H4 (cell line): ENCODE data around the gene CLNK. TPM values are rescaled to one million over a fixed set of nuclear protein-coding genes. Genes with fewer than 3 reads are reported as not detected.

Experiments
- DNase-seq: peaks from one replicate; pipeline ENCODE4 v3.0.0-alpha.2; 2015; ENCODE audit warnings: low spot score
- total RNA-seq: library from RNA; depleted of rRNA; stranded (reverse); fragments of >200 nt; shearing (Covaris generic); gene quantifications from 2 replicates; pipeline ENCODE4 v1.2.3, GENCODE V29; 2014

The CLNK gene
- total RNA-seq, 1 experiment from 2014 or later = not detected

DNA sequence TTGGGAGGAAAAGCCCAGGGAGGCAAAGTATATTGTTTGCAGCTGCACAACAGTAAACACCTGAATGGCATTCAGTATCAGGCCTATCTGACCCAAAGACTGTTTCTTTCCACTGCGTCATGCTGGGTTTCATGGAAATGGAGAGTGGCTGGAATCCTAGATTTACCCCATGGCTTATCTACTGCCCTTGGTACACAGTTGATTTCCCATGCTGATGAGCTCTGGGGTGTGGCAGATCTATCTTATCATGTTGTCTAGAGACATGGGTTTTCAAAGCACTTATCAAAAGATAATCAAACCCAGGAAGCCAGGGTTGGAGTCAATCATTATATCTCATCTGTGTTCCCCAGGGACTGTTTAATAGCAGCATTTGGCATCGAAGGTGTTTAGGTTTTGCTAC lies 72.1 kb downstream of the CLNK start:
- DNase-seq = no peak

DNA sequence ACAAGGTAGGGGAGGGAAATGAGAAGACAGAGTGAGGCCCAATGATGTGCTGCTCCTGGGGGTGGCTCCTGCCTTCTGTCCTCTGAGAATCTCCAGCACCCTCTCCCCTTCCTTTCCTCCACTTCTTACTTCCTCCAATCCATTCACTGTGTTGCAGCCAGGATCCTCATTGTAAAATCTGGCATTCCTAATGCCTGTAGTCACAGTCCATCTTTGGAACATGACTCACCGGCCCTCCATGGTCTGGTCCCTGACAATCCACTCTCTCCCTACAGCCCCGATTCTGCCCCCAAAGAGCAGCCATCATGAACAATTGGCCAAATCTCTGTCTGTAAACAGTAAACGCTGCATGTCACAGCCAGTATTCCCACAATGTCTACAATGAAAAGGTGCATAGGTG lies 72.9 kb downstream of the CLNK start:
- DNase-seq = peak; percentile 85

DNA sequence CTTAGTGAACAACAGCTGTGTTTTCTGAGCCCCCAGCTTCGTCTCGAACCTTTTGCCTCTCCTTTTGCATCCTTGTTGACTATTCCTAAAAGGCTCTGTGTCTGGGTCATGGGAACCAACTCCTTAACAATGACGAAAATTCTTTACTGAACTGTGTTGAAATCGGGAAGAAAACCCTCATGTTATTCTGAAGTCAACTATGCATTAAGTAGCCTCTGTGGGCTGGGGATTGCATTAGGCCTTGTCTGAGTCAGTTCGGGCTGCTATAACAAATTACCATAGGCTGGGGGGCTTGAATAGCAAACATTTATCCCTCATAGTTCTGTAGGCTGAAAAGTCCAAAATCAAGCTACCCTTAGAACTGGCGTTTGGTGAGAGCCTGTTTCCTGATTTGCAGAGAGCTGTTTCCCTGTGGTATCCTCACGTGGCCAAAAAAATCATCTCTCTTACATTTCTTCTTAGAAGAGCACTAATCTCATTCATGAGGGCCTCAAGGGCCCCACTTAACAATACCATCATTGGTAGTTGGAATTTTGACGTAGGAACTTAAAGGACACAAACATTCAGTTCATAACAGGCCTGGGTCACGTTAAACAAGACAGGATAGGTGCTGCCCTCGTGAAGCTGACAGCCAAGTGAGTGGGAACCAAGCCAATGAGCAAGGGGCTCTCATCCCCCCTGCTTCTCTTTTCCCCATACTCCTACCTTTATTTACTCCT lies 75.9 kb downstream of the CLNK start:
- no peak for DNase-seq

DNA sequence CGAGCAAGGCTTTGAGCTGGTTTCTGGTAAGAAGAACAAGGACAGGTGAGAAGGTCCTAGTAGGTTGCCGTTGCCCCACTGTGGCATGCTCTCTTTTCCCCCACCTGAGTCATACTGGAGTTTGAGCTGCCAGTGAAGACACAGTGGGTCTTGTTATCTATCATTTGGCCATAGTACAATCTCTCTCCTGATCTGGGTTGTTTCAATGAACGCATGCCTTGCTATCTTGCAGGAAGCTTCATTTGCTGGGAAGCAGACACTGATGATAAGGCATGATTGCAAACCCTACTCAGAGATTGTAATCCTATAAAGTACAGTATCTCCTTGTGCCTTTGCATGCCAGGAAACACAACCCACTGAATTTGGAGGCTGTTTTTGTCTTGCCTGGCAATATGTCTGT lies 77.4 kb downstream of the CLNK start:
- DNase-seq = no peak

DNA sequence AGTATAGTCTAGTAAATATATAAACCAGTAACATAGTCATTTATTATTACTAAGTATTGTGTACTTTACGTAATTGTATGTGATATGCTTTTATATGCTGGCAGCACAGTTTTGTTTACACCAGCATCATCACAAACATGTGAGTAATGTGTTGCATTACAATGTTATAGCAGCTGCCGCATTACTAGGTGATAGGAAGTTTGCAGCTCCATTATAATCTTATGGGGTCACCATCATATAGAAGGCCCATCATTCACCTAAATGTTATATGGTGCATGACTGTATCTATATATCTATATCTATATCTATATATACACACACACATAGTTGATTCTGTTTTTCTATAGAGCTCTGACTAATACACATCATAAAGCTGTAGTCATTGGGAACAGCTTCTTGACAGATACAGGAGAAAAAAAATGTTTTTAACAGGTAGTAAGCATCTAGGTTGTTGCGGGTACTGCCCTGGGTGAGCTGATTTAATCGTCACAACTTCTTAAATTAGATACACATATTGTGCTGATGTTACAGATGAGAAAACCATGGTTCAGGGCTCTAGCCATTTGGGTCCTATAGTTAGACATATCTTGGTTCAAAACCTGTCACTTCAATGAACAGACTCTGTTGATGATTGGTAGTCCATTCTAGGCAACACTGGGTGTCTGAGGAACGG lies 77.9 kb downstream of the CLNK start:
- DNase-seq = no peak

DNA sequence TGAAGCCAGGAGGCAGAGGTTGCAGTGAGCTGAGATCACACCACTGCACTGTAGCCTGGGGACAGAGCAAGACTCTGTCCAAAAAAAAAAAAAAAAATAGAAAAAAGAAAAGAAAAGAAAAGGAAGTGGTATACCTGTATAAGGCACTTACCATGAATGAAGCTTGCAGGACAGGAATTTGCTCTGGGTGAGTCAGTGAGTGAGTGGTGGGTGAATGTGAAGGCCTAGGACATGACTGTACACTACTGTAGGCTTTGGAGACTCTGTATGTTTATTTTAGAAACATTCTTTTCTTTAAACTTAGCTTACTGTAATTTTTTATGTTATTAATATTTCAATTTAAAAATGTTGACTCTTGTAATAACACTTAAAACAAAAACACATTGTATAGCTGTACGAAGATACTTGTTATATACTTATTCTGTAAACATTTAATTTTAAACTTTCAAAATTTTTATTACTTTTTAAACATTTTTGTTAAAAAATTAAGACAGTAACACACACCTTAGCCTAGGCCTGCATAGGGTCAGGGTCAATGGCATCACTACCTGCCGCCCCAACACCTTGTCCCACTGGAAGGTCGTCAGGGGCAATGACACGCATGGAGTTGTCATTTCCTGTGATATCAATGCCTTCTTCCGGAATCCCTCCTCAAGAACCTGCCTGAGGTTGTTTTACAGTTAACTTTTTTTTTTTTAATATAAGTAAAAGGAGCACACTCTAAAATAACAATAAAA lies 78.7 kb downstream of the CLNK start:
- peak; percentile 47 for DNase-seq

DNA sequence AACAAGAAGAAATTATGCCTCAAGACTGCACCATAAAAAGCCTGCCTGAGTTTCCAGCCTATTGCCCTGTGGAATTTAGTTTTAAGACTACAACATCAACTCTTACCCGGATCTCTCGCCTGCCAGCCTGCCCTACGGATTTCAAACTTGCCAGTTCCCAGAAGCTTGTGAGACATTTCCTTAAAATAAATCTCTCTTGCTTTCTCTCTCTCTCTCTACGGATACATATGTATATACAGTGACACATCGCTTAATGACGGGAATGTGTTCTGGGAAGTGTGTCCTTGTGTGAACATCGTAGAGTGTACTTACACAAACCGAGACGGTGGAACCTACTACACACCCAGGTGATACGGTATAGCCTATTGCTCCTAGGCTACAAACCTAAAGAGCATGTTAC lies 79.5 kb downstream of the CLNK start:
- DNase-seq = no peak

DNA sequence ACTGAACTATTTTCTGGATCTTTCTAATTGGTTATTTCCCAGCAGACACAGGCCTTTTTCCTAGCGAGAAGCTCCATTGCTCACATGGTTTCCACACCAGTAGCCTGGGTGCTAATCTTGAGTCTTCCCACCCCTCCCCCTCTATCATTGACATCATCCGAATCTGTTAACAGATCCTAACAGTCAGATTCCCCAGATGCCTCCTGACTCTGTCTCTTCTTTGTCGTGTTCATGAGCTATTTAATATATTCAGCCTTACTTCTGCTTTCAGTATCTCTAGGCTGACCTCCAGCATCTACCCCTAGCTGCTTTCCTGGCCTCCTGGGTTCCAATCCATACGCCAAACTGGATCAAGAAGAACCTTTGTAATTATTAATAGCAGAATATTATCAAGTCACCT lies 85.0 kb downstream of the CLNK start:
- DNase-seq = no peak

DNA sequence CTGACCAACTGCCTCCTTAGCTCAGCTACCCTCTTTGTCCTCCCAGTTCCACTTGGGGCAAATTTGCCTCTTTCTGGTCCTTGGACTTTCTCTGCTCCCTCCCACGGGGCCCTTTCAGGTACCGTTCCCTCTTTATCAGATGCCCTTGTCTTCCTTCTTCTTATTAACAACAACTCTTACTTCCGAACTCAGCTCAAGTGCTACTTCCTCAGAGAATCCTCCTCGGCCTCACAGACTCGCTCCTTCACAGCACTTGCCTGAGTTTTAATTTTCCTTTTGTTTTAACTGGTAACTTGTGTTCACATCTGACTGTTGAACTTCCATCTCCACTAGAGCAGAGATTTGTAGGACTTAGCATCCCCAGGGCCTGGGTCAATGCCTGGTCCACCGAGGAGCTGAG lies 85.7 kb downstream of the CLNK start:
- DNase-seq = no peak

DNA sequence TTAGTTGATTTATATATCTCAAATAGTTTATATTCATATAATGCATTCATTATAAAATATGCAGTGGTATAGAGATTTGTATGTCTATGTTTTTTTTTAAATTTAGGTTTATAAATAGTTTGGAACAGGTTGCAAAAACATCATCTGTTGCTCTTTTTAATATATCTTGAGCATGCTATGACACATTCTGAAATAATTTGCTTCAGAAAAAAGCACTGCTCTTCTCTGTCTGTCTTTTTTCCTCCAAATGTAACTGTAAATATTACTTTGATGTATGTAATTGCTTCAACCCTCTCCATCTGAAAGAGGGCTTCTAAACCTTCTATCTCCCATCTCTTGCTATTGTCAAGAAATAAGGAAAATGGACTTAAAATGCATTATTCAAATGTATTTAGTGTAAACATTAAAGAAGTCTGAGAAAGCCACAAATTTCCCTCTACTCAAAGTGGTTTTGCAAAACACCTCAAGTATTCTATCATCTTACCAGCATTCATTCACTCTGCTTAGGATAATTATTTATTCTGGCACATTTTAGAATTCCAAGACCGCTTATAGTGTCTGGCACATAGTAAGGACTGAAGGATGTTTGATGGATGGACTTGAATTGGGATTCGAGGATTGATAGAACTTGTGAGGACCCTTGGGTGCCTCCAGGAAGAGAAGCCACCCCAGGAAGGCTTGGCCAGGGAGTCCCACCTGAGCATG lies 87.8 kb downstream of the CLNK start:
- DNase-seq = no peak

DNA sequence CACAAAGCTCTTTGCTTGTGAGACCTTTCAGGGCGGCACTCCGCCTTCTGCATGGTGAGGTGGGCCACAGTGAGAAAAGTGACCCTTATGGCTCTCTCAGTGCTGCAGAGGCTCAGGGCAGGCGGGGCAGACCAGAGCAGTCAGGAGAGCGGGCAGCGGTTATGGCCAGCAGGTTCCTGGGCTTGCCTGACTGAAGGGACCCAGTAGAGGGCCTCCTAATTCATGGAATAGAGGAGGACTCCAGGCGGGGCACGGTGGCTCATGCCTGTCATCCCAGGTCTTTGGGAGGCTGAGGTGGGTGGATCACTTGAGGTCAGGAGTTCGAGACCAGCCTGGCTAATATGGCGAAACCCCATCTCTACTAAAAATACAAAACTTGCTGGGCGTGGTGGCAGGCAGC lies 91.4 kb downstream of the CLNK start:
- DNase-seq = peak; percentile 28

DNA sequence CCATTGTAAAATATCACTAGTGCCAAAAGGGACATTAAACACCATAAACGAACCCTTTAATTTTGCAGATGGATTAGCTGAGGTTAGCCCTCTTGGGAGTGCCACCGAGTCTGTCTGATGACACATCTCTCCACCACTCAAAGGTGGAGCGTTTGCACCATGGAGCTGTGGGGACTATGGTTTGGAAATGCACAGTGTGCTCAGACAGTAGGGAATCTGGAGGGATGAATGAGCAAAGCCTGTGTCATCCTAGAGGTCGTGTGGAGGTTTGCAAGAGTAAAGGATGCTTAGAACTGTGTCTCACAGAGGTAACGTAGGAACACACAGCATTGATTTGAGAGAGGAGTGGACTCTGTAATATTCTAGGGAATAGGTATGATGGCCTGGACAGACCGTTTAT lies 93.7 kb downstream of the CLNK start:
- DNase-seq = no peak

DNA sequence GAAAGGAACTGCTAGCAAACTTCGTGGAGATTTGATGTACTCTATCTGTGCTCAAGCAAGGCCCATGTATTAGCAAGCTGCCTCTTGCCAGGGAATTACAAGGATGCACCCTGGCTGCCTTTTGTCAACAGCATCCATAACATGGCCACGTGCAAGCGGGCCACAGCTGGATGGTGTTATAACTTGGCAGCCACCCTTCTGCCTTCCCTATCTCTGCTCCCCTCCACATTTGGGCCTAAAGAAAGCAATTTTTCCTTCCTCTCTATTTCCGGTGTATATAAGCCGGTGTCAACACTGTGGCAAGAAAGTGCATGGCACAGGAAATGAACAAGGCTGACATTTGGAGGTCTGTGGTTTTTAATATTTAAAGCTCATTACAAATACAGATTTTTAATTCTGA lies 94.8 kb downstream of the CLNK start:
- DNase-seq = no peak

DNA sequence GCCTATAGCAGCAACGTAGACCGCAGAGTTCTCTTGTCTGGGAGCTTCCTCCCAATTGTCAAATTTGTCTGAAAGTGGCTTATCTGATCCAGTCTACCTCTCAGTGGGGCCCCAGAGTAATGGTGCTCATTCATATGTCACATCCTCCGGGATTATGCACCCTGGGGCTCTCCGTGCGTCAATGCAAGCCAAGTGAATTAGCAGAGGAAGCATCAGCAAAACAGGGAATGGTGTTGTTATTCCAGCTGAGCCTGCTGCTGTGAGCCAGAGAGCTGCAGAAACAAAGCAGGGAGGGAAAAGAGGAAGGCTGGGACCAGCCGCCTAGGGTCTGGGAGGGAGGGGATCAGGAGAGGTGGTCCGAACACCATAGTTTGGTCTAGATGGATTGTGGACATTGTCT lies 95.2 kb downstream of the CLNK start:
- DNase-seq = no peak

DNA sequence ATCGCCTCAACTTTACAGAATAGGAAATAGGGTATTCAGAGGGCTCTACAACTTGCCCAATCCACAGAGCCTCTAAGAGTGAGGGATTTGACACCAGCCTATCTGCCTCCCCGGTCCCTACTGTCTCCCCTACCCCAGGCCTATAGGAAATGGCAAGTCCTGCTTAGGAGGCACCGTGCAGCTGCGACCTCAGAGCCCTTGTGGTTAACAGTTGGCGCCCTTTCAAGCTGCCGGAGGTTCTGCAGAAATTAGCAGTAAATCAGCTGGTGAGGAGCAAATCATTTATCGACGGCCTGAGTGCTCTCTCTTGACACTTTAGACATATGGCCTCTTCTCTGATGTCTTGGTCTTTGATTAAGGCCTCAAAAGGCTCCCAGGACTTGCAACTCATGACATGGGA lies 96.9 kb downstream of the CLNK start:
- no peak for DNase-seq

DNA sequence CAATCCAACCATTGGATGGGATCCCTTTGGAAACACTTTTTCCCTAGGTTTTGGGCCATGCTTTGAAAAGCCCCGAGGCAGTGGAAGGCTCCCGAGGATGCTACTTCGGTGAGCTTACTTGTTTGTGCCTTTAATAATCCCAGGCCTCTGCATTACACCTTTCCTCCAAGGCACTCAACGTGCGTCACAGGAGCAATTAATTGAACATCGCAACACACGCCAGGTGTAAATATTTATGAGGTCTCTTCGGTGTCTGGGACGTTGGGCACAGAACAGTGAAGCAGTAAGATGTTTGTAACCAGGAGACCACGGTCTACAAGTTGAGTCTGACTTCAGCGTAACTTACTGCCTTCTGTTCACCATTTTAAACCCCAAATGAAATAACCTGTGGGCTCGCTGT lies 97.3 kb downstream of the CLNK start:
- DNase-seq = no peak

DNA sequence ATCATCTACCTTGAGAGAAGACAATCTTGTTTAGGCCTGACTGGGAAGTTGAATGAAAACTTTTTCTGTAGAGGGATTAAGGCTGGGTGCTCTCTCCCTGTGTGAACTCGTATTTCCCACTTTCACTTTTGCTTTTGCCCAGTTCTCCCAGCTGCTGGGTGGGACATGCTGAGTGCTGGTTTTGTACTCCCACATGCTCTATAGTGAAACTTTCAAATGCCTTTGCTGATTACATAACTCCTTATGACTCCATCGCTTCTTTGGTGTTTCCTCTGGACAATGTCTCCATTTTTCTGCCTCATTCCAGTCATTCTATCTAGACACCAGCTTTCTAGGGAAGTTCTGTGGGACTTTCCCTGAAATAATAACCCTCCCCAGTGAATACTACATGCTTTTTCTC lies 100.5 kb downstream of the CLNK start:
- peak; percentile 85 for DNase-seq

DNA sequence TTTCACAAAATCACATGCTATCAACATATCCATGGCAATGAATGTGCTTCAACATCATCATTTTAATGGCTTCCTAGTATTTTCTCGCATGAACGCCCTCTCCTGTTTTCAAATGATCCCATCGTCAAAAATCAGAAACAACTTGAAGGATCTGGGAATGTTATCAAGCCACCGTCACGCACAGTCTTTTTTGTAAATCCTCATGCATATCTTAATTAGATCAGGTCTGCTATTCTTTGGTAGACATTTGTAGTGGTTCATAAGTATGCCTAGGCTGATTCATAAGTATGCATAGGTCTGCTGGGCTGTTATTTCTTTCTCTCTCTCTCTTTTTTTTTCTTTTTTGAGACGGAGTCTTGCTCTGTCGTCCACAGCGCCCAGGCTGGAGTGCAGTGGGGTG lies 101.6 kb downstream of the CLNK start:
- DNase-seq = no peak

DNA sequence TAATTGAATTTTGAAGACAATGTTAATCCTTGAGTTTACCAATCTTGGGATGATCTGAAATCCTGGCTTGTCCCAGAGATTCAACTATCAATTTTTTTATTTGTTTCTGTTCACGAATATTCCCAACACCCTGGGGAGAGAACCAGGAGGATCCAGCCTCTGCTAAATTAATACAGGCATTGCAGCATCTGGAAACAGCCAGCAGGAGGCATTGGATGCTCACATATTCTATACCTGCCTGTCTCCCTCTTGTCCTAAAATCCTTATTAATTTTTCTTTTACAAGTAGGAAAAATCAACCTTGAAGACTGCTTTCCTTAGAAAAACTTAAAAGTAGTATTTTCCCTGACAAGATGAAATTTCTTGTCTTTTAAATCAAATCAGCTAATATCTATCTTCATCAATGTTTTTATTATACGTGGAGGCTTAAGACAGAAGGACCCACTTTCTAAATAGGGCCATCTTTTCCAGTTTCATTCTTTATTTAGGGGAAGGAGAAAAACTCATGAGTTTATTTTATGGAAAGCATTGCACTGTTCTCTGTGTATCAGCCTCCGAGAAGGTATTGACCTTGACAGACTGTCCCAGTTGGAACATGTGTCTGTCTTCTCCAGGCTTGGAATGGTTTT lies 102.4 kb downstream of the CLNK start:
- peak; percentile 60 for DNase-seq

DNA sequence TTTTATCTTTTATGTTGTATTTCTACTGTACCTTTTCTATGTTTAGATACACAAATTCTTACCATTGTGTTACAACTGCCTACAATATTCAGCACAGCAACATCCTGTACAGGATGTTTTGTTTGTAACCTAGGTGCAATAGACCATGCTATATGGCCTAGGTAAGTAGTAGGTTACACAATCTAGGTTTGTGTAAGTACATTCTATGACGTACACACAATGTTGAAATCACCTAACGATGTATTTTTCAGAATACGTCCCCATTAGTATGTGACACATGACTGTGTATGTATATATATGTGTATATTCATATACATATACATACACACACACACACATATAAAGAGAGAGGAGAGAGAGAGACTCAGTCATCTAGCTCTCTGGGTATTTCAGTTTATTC lies 103.5 kb downstream of the CLNK start:
- no peak for DNase-seq

DNA sequence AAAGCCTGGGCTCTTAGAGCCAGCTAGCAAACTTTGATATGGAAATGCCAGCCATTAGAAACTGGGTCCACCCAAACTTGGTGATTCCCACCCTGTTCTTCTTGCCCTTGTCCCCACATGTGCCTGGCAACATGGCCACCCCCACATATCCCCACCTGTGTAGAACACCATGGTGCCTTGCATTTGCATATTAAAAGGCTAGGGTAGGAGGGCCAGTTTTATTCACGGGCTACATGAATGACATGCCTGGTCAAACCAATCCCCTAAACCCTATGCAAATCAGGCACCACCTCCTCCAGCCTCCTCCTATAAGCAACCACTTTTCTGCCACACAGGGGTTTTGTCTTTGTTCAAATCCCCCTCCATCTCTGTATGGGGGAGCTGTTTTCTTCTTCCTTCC lies 104.9 kb downstream of the CLNK start:
- DNase-seq = no peak
